CD4-positive, alpha-beta T cell treated with Interleukin-15 for 1 hour (primary cell): Measurements from ENCODE around the gene SMAD3.
"Not testable (repeated sequence)": the region's sequence is repeated elsewhere in the genome, so short reads cannot be mapped to it uniquely, and the experiment has no call there.

Source experiments
- DNase-seq: peaks from one replicate; pipeline ENCODE4 v3.0.0-alpha.2; 2020

Gene SMAD3

GRCh38 chr15:67064607-67065530 lies 533 bp upstream of the SMAD3 start:
- peak; percentile 37 for DNase-seq

GRCh38 chr15:67066041-67066958 lies 898 bp downstream of the SMAD3 start:
- no peak for DNase-seq

GRCh38 chr15:67066959-67067853 lies 1.8 kb downstream of the SMAD3 start:
- no peak for DNase-seq

GRCh38 chr15:67067930-67068551 lies 2.6 kb downstream of the SMAD3 start:
- DNase-seq: no peak

GRCh38 chr15:67068710-67069400 lies 3.5 kb downstream of the SMAD3 start:
- DNase-seq: no peak

GRCh38 chr15:67070150-67070549 lies 4.7 kb downstream of the SMAD3 start:
- no peak for DNase-seq

- DNase-seq: no peak
Observed at GRCh38 chr15:67070892-67071664, 5.7 kb downstream of the SMAD3 start.

GRCh38 chr15:67072442-67072841 lies 7.0 kb downstream of the SMAD3 start:
- no peak for DNase-seq

- DNase-seq: no peak
Observed at GRCh38 chr15:67072958-67073357, 7.6 kb downstream of the SMAD3 start.

- DNase-seq: no peak
Observed at GRCh38 chr15:67074886-67075229, 9.5 kb downstream of the SMAD3 start.

GRCh38 chr15:67075555-67076135 lies 10.2 kb downstream of the SMAD3 start:
- DNase-seq: not testable (repeated sequence)

- DNase-seq: peak; percentile 48
Observed at GRCh38 chr15:67076147-67076843, 10.9 kb downstream of the SMAD3 start.

GRCh38 chr15:67077641-67078215 lies 12.3 kb downstream of the SMAD3 start:
- DNase-seq: no peak

GRCh38 chr15:67079361-67079760 lies 14.0 kb downstream of the SMAD3 start:
- no peak for DNase-seq

GRCh38 chr15:67080118-67080899 lies 14.9 kb downstream of the SMAD3 start:
- no peak for DNase-seq

- peak; percentile 88 for DNase-seq
Observed at GRCh38 chr15:67080900-67081431, 15.6 kb downstream of the SMAD3 start.

- DNase-seq: peak; percentile 71
Observed at GRCh38 chr15:67082007-67082536, 16.7 kb downstream of the SMAD3 start.
